Measurements from ENCODE around the gene RPL19.
A peak's percentile ranks its signal among the peaks of the same experiment; 100 is the strongest.

Gene RPL19

GRCh38 chr17:39155654-39156053 is 44.4 kb upstream of the RPL19 start:
- H3K27me3 ChIP-seq (replicated peaks; ENCODE audit: control insufficient read depth, insufficient read depth, low read length), result peaks cover 2% of the 10 kb centered on the region
- no peak for DNase-seq (ENCODE audit: extremely low read depth, insufficient read length)
- H3K36me3 ChIP-seq (ENCODE audit: control insufficient read depth, insufficient read depth, low read length), result no peaks in the 10 kb centered on the region
- TF ChIP-seq, protein P1, sequence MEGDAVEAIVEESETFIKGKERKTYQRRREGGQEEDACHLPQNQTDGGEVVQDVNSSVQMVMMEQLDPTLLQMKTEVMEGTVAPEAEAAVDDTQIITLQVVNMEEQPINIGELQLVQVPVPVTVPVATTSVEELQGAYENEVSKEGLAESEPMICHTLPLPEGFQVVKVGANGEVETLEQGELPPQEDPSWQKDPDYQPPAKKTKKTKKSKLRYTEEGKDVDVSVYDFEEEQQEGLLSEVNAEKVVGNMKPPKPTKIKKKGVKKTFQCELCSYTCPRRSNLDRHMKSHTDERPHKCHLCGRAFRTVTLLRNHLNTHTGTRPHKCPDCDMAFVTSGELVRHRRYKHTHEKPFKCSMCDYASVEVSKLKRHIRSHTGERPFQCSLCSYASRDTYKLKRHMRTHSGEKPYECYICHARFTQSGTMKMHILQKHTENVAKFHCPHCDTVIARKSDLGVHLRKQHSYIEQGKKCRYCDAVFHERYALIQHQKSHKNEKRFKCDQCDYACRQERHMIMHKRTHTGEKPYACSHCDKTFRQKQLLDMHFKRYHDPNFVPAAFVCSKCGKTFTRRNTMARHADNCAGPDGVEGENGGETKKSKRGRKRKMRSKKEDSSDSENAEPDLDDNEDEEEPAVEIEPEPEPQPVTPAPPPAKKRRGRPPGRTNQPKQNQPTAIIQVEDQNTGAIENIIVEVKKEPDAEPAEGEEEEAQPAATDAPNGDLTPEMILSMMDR (IDR thresholded peaks at IDR 0.05; ENCODE audit: insufficient read depth, low read length, poor library complexity, severe bottlenecking), result no peak
- no peak overlapping the region for H3K4me3 ChIP-seq (replicated peaks; ENCODE audit: low read depth, low read length)

- DNase-seq (ENCODE audit: extremely low read depth, insufficient read length), result no peak
- Histone ChIP-seq H3K27me3 (replicated peaks; ENCODE audit: control insufficient read depth, insufficient read depth, low read length) (no peaks in the 10 kb centered on the region), H3K4me3 (replicated peaks; ENCODE audit: low read depth, low read length) (no peak overlapping the region), H3K36me3 (ENCODE audit: control insufficient read depth, insufficient read depth, low read length) (no peaks in the 10 kb centered on the region)
- TF ChIP-seq, protein P1 (IDR thresholded peaks at IDR 0.05; ENCODE audit: insufficient read depth, low read length, poor library complexity, severe bottlenecking), result no peak
Measured at GRCh38 chr17:39156491-39156890, 43.6 kb upstream of the RPL19 start.

GRCh38 chr17:39158623-39159022 is 41.5 kb upstream of the RPL19 start:
- no peaks in the 10 kb centered on the region for H3K36me3 ChIP-seq (ENCODE audit: control insufficient read depth, insufficient read depth, low read length)
- no peak for DNase-seq (ENCODE audit: extremely low read depth, insufficient read length)
- no peaks in the 10 kb centered on the region for H3K27me3 ChIP-seq (replicated peaks; ENCODE audit: control insufficient read depth, insufficient read depth, low read length)
- H3K4me3 ChIP-seq (replicated peaks; ENCODE audit: low read depth, low read length), result no peak overlapping the region
- TF ChIP-seq, protein P1 (IDR thresholded peaks at IDR 0.05; ENCODE audit: insufficient read depth, low read length, poor library complexity, severe bottlenecking), result no peak

DNA sequence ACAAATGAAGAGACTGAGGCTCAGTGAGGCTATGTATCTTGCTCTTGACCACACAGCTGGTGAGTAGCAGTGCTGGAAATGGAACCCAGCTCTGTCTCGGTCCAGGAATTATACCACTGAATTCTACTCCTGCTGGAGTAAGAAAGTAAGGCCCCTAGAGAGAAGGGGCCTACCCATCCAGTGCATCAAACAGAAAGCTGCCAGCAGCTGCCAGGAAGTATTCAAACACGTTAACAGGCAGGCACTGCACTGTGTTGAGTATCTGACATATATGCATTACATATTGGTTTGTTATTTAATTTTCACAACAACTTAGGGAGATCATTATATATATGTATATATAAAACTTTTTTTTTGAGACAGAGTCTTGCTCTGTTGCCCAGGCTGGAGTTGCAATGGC is 38.1 kb upstream of the RPL19 start:
- DNase-seq (ENCODE audit: extremely low read depth, insufficient read length), result no peak
- Histone ChIP-seq H3K27me3 (replicated peaks; ENCODE audit: control insufficient read depth, insufficient read depth, low read length) (no peaks in the 10 kb centered on the region; the same call in 1 of the 2 replicates), H3K4me3 (replicated peaks; ENCODE audit: low read depth, low read length) (no peak overlapping the region), H3K36me3 (ENCODE audit: control insufficient read depth, insufficient read depth, low read length) (no peaks in the 10 kb centered on the region)
- TF ChIP-seq, protein P1 (IDR thresholded peaks at IDR 0.05; ENCODE audit: insufficient read depth, low read length, poor library complexity, severe bottlenecking), result no peak

GRCh38 chr17:39164675-39165143 is 35.4 kb upstream of the RPL19 start:
- H3K36me3 ChIP-seq (ENCODE audit: control insufficient read depth, insufficient read depth, low read length), result no peaks in the 10 kb centered on the region
- peak overlapping the region; percentile 68 for H3K4me3 ChIP-seq (replicated peaks; ENCODE audit: low read depth, low read length)
- no peaks in the 10 kb centered on the region; the same call in 1 of the 2 replicates for H3K27me3 ChIP-seq (replicated peaks; ENCODE audit: control insufficient read depth, insufficient read depth, low read length)
- TF ChIP-seq, protein P1 (IDR thresholded peaks at IDR 0.05; ENCODE audit: insufficient read depth, low read length, poor library complexity, severe bottlenecking), result peak; percentile 96
- DNase-seq (ENCODE audit: extremely low read depth, insufficient read length), result peak; percentile 84
